HepG2 (cell line): ENCODE data around the gene CCDC201. TPM values are rescaled to one million over a fixed set of nuclear protein-coding genes. Genes with fewer than 3 reads are reported as not detected.

Experiments used
- AKNA ChIP-seq: sonication (generic); formaldehyde crosslinking; IDR thresholded peaks from 2 replicates; pipeline ENCODE4 v1.4.0; 2020; ENCODE audit warnings: missing genetic modification reagents, borderline replicate concordance
- HOXA9 ChIP-seq: sonication (generic); formaldehyde crosslinking; IDR thresholded peaks from 2 replicates; pipeline ENCODE4 v1.8.1; 2022; ENCODE audit warnings: missing genetic modification reagents, mild to moderate bottlenecking, moderate library complexity, borderline replicate concordance
- SRY ChIP-seq: sonication (generic); formaldehyde crosslinking; IDR thresholded peaks from 2 replicates; pipeline ENCODE4 v1.8.0; 2022; ENCODE audit warnings: mild to moderate bottlenecking, missing genetic modification reagents
- TCF7L2 ChIP-seq: IDR thresholded peaks from 2 replicates; pipeline ENCODE4 v1.6.1; 2011; ENCODE audit warnings: mild to moderate bottlenecking, low read depth, low read length, moderate library complexity
- TMF1 ChIP-seq: sonication (generic); formaldehyde crosslinking; IDR thresholded peaks from 2 replicates; pipeline ENCODE4 v1.8.1; 2022; ENCODE audit warnings: low read depth, missing genetic modification reagents
- WIZ ChIP-seq: sonication (generic); formaldehyde crosslinking; IDR thresholded peaks from 2 replicates; pipeline ENCODE4 v1.5.1; 2020; ENCODE audit warnings: mild to moderate bottlenecking, missing genetic modification reagents
- ZFP36 ChIP-seq: fragments of 150-350 bp; IDR thresholded peaks from 2 replicates; pipeline ENCODE4 v1.6.1; 2018; ENCODE audit warnings: borderline replicate concordance, low read length, low read depth; ENCODE audit not compliant: partially characterized antibody
- ZFP41 ChIP-seq: sonication (generic); formaldehyde crosslinking; IDR thresholded peaks from 2 replicates; pipeline ENCODE4 v1.4.0; 2020; ENCODE audit warnings: mild to moderate bottlenecking, missing genetic modification reagents, borderline replicate concordance
- ZMYM4 ChIP-seq: sonication (generic); formaldehyde crosslinking; IDR thresholded peaks from 2 replicates; pipeline ENCODE4 v1.8.1; 2023; ENCODE audit warnings: mild to moderate bottlenecking, missing genetic modification reagents
- ZNF713 ChIP-seq: sonication (generic); formaldehyde crosslinking; IDR thresholded peaks from 2 replicates; pipeline ENCODE4 v1.4.0; 2020; ENCODE audit warnings: mild to moderate bottlenecking, missing genetic modification reagents
- ZNF790 ChIP-seq: sonication (generic); formaldehyde crosslinking; IDR thresholded peaks from 2 replicates; pipeline ENCODE4 v1.8.0; 2022; ENCODE audit warnings: missing genetic modification reagents, mild to moderate bottlenecking, borderline replicate concordance
- ZSCAN25 ChIP-seq: sonication (generic); formaldehyde crosslinking; IDR thresholded peaks from 2 replicates; pipeline ENCODE4 v1.8.0; 2022; ENCODE audit warnings: mild to moderate bottlenecking, missing genetic modification reagents
- polyA plus RNA-seq, 8 experiments: library from polyadenylated mRNA; depleted of rRNA in 3 of 8; stranded (reverse) in 7 of 8; unstranded in 1 of 8; fragments of >200 nt; fragmentation: Illumina TruSeq in 4 of 8; extraction: Trizol in 4 of 8; gene quantifications; 2 replicates each; pipeline versions ENCODE4 v1.2.1 to v1.2.3, GENCODE V29; 2011 to 2016; ENCODE audit warnings: low read depth in 4 of 8, missing spikeins in 1 of 8, mixed read lengths in 1 of 8; ENCODE audit not compliant: insufficient read depth in 1 of 8
- total RNA-seq, 5 experiments: library from RNA; depleted of rRNA; stranded (reverse); fragments of >200 nt; fragmentation: Illumina TruSeq; extraction: Trizol; gene quantifications; 2 replicates each; pipeline ENCODE4 v1.2.3, GENCODE V29; 2016; ENCODE audit warnings: low read depth in 1 of 5
- TF ChIP-seq, protein P1 (sequence below): sonication (generic); formaldehyde crosslinking; IDR thresholded peaks from 2 replicates; pipeline ENCODE4 v1.4.0; 2020; ENCODE audit warnings: missing genetic modification reagents, borderline replicate concordance
- TF ChIP-seq, protein P2 (sequence below): sonication (generic); formaldehyde crosslinking; IDR thresholded peaks from 2 replicates; pipeline ENCODE4 v1.4.0; 2020; ENCODE audit warnings: missing genetic modification reagents
- TF ChIP-seq, protein P3 (sequence below): sonication (generic); formaldehyde crosslinking; IDR thresholded peaks from 2 replicates; pipeline ENCODE4 v1.8.1; 2023; ENCODE audit warnings: mild to moderate bottlenecking, missing genetic modification reagents
- TF ChIP-seq, protein P4 (sequence below): sonication (generic); formaldehyde crosslinking; IDR thresholded peaks from 2 replicates; pipeline ENCODE4 v1.8.1; 2022; ENCODE audit warnings: mild to moderate bottlenecking, missing genetic modification reagents

Gene CCDC201
- total and polyA plus RNA-seq, 2 of the 13 experiments (the other 11 are each of a cell fraction or from before 2014, with no cell fraction given) = 0.92 TPM; not detected in 1

DNA sequence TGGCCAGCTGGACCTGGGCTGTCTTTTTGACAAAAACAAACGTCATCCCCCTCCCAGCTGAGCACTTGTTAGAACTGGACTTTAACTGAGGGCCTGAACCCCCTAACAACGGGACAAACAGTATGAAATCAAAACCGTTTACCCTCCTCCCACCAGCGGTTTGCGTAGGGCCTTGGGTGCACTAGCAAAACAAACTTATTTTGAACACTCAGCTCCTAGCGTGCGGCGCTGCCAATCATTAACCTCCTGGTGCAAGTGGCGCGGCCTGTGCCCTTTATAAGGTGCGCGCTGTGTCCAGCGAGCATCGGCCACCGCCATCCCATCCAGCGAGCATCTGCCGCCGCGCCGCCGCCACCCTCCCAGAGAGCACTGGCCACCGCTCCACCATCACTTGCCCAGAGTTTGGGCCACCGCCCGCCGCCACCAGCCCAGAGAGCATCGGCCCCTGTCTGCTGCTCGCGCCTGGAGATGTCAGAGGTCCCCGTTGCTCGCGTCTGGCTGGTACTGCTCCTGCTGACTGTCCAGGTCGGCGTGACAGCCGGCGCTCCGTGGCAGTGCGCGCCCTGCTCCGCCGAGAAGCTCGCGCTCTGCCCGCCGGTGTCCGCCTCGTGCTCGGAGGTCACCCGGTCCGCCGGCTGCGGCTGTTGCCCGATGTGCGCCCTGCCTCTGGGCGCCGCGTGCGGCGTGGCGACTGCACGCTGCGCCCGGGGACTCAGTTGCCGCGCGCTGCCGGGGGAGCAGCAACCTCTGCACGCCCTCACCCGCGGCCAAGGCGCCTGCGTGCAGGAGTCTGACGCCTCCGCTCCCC, 15.5 kb upstream of the CCDC201 start, which contains the start of gene IGFBP1 (continued):
- TF ChIP-seq, protein P1, sequence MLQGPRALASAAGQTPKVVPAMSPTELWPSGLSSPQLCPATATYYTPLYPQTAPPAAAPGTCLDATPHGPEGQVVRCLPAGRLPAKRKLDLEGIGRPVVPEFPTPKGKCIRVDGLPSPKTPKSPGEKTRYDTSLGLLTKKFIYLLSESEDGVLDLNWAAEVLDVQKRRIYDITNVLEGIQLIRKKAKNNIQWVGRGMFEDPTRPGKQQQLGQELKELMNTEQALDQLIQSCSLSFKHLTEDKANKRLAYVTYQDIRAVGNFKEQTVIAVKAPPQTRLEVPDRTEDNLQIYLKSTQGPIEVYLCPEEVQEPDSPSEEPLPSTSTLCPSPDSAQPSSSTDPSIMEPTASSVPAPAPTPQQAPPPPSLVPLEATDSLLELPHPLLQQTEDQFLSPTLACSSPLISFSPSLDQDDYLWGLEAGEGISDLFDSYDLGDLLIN (CRISPR knock-in tag) = peak; percentile 29; the same call in 1 of the 2 replicates
- TF ChIP-seq, protein P2, sequence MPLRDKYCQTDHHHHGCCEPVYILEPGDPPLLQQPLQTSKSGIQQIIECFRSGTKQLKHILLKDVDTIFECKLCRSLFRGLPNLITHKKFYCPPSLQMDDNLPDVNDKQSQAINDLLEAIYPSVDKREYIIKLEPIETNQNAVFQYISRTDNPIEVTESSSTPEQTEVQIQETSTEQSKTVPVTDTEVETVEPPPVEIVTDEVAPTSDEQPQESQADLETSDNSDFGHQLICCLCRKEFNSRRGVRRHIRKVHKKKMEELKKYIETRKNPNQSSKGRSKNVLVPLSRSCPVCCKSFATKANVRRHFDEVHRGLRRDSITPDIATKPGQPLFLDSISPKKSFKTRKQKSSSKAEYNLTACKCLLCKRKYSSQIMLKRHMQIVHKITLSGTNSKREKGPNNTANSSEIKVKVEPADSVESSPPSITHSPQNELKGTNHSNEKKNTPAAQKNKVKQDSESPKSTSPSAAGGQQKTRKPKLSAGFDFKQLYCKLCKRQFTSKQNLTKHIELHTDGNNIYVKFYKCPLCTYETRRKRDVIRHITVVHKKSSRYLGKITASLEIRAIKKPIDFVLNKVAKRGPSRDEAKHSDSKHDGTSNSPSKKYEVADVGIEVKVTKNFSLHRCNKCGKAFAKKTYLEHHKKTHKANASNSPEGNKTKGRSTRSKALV = peak; percentile 85
- TF ChIP-seq TCF7L2 = no peak
- TF ChIP-seq ZSCAN25 = peak; percentile 61; the same call in 1 of the 2 replicates
- peak; percentile 9 for TF ChIP-seq ZFP36
- peak; percentile 61; the same call in 1 of the 2 replicates for TF ChIP-seq AKNA (CRISPR knock-in tag)
- peak; percentile 94 for TF ChIP-seq ZFP41 (CRISPR knock-in tag)
- peak; percentile 98; the same call in 1 of the 2 replicates for TF ChIP-seq ZNF790 (CRISPR knock-in tag)
- TF ChIP-seq, protein P3, sequence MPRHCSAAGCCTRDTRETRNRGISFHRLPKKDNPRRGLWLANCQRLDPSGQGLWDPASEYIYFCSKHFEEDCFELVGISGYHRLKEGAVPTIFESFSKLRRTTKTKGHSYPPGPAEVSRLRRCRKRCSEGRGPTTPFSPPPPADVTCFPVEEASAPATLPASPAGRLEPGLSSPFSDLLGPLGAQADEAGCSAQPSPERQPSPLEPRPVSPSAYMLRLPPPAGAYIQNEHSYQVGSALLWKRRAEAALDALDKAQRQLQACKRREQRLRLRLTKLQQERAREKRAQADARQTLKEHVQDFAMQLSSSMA = peak; percentile 95; the same call in 1 of the 2 replicates
- TF ChIP-seq ZNF713 (CRISPR knock-in tag) = 0 out of 2 replicates have a peak, but pooled peaks have one; percentile 57
- TF ChIP-seq HOXA9 (CRISPR knock-in tag) = peak; percentile 95
- peak; percentile 95 for TF ChIP-seq SRY (CRISPR knock-in tag)
- TF ChIP-seq, protein P4, sequence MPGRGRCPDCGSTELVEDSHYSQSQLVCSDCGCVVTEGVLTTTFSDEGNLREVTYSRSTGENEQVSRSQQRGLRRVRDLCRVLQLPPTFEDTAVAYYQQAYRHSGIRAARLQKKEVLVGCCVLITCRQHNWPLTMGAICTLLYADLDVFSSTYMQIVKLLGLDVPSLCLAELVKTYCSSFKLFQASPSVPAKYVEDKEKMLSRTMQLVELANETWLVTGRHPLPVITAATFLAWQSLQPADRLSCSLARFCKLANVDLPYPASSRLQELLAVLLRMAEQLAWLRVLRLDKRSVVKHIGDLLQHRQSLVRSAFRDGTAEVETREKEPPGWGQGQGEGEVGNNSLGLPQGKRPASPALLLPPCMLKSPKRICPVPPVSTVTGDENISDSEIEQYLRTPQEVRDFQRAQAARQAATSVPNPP = no peak
- peak; percentile 62; the same call in 1 of the 2 replicates for TF ChIP-seq WIZ (CRISPR knock-in tag)
- 0 out of 2 replicates have a peak, but pooled peaks have one; percentile 45 for TF ChIP-seq TMF1 (CRISPR knock-in tag)
- peak; percentile 89 for TF ChIP-seq ZMYM4 (CRISPR knock-in tag)
